HEK293 (cell line): Measurements from ENCODE around the gene PRDM10.

Experiments
- CTCF ChIP-seq: fragments of 450-650 bp; formaldehyde crosslinking; IDR thresholded peaks from 2 replicates; pipeline ENCODE4 v1.5.1; 2016; ENCODE audit warnings: missing biosample characterization, missing genetic modification characterization
- SCRT2 ChIP-seq: fragments of 450-650 bp; formaldehyde crosslinking; IDR thresholded peaks from 2 replicates; pipeline ENCODE4 v1.5.1; 2016; ENCODE audit warnings: missing biosample characterization, missing genetic modification characterization
- SETDB1 ChIP-seq: IDR thresholded peaks from one replicate; pipeline ENCODE4 v1.6.1; 2017; ENCODE audit warnings: mild to moderate bottlenecking, low read length, moderate library complexity, mixed read lengths; ENCODE audit not compliant: insufficient read length
- YY1 ChIP-seq: fragments of 450-650 bp; formaldehyde crosslinking; IDR thresholded peaks from 2 replicates; pipeline ENCODE4 v1.5.1; 2018; ENCODE audit warnings: missing biosample characterization, missing genetic modification characterization
- ZNF16 ChIP-seq: fragments of 450-650 bp; formaldehyde crosslinking; IDR thresholded peaks from 2 replicates; pipeline ENCODE4 v1.5.1; 2016; ENCODE audit warnings: low read depth, missing biosample characterization, missing genetic modification characterization
- ZNF24 ChIP-seq: fragments of 450-650 bp; formaldehyde crosslinking; IDR thresholded peaks from 2 replicates; pipeline ENCODE4 v1.5.1; 2016; ENCODE audit warnings: missing biosample characterization, missing genetic modification characterization
- ZNF692 ChIP-seq: fragments of 450-650 bp; formaldehyde crosslinking; IDR thresholded peaks from 2 replicates; pipeline ENCODE4 v1.5.1; 2016; ENCODE audit warnings: missing biosample characterization, missing genetic modification characterization

- TF ChIP-seq SCRT2 (tag by site-specific recombination) (no peak), ZNF692 (tag by site-specific recombination) (no peak), CTCF (tag by site-specific recombination) (no peak), ZNF24 (tag by site-specific recombination) (no peak), ZNF16 (tag by site-specific recombination) (no peak), YY1 (tag by site-specific recombination) (no peak), SETDB1 (no peak)
Measured at GRCh38 chr11:129998905-129999304, 3.7 kb downstream of the PRDM10 start.
